ENCODE measurements around the gene AADAT. TPM values are rescaled to one million over a fixed set of nuclear protein-coding genes. Genes with fewer than 3 reads are reported as not detected.

AADAT gene
- total and polyA plus RNA-seq, 9 of the 15 experiments (the other 6 are each of a cell fraction or from before 2014, with no cell fraction given) = 0.06 to 0.07 TPM; not detected in 7

GRCh38 chr4:170089668-170090351, at the start of gene AADAT (continued):
- no peak for TF ChIP-seq ZNF133 (CRISPR knock-in tag; IDR thresholded peaks at IDR 0.05)
- no peak for TF ChIP-seq KAT2B (IDR thresholded peaks at IDR 0.05; ENCODE audit: low read depth, low read length)
- no peak for TF ChIP-seq DMBX1 (CRISPR knock-in tag; IDR thresholded peaks at IDR 0.05; ENCODE audit: borderline replicate concordance)
- TF ChIP-seq KLF6 (CRISPR knock-in tag; IDR thresholded peaks at IDR 0.05; ENCODE audit: borderline replicate concordance) = no peak
- no peak for TF ChIP-seq PCBP1 (IDR thresholded peaks at IDR 0.05; ENCODE audit: low read depth, low read length, poor library complexity, severe bottlenecking)
- TF ChIP-seq GTF2A2 (tag; IDR thresholded peaks at IDR 0.05) = no peak
- no peak for TF ChIP-seq SRSF7 (optimal IDR thresholded peaks at IDR 0.05; ENCODE audit: low read depth, low read length)
- TF ChIP-seq MXI1 (IDR thresholded peaks at IDR 0.05; ENCODE audit: low read depth, low read length) = no peak
- no peak for TF ChIP-seq MEF2D (tag; conservative IDR thresholded peaks at IDR 0.05; ENCODE audit: low read depth)
- TF ChIP-seq RAD21 (CRISPR knock-in tag; conservative IDR thresholded peaks at IDR 0.05 in 1 of 2, IDR thresholded peaks at IDR 0.05 in 1 of 2) = 0 out of 4 replicates have a peak, but pooled peaks of 1 of the 2 experiments have one; percentile 20
- TF ChIP-seq SNAPC5 (CRISPR knock-in tag; IDR thresholded peaks at IDR 0.05) = no peak
- TF ChIP-seq ETV1 (tag; conservative IDR thresholded peaks at IDR 0.05; ENCODE audit: low read depth) = 0 out of 2 replicates have a peak, but pooled peaks have one; percentile 14
- no peak for TF ChIP-seq POLR2AphosphoS5 (IDR thresholded peaks at IDR 0.05; ENCODE audit: control insufficient read depth, insufficient read depth, low read depth, low read length)
- no peak for TF ChIP-seq ZSCAN32 (CRISPR knock-in tag; IDR thresholded peaks at IDR 0.05)
- TF ChIP-seq MAZ (CRISPR knock-in tag; conservative IDR thresholded peaks at IDR 0.05 in 1 of 2, IDR thresholded peaks at IDR 0.05 in 1 of 2) = peak in 1 of 2 experiments; percentile 55; a peak in 2 of 4 replicates

Measured in K562 (cell line).